ENCODE results near the gene AVPR1A.

- TF ChIP-seq CTCF (IDR thresholded peaks at IDR 0.05) (no peak), POLR2AphosphoS5 (IDR thresholded peaks at IDR 0.05) (no peak), POLR2A (IDR thresholded peaks at IDR 0.05) (no peak)
Measured at GRCh38 chr12:63164911-63165310, 13.9 kb upstream of the AVPR1A start.
